ENCODE measurements around the gene EML5.

Gene EML5

DNA sequence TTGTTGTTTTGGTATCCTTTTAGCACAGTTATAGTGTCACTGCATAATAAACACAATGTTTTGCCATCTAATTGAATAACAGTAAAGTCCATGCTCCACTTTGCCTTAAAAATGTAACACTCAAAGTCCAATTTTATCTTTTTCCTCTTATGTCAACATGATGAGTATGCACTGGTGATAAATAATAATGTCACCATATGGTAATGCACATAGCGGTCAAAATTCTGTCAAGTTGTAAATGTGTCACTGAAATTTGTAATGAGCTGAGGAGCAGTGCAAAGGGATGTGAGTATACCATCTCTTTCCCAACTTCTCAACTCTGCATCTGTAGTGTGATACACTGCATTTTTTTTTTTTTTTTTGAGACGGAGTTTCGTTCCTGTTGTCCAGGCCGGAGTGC lies 65.7 kb downstream of the EML5 start:
- TF ChIP-seq POLR2A (IDR thresholded peaks at IDR 0.05; ENCODE audit: low read length) (no peak), GATA1 (IDR thresholded peaks at IDR 0.05; ENCODE audit: low read depth, low read length) (no peak)
- DNase-seq = no peak

DNA sequence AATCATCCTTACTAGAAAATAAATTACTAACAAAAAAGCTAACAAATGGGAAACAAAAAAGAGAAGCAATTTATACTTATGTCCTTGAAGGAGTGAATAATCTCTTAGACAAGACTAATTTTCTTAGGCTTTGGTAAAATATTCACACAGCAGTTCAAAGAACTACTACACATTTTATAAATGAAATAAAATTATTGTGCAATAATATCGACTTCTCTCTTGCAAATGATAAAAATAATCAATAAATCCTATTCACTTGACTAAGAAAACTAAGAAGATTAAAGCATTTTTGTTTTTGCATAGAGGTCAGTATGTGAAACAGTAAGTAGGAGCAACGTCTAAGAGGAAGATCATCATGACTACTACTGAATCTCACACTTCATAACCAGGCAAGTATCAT lies 82.0 kb downstream of the EML5 start:
- no peak for DNase-seq
- no peak for TF ChIP-seq POLR2A (IDR thresholded peaks at IDR 0.05; ENCODE audit: low read length)
- TF ChIP-seq GATA1 (IDR thresholded peaks at IDR 0.05; ENCODE audit: low read depth, low read length) = no peak

DNA sequence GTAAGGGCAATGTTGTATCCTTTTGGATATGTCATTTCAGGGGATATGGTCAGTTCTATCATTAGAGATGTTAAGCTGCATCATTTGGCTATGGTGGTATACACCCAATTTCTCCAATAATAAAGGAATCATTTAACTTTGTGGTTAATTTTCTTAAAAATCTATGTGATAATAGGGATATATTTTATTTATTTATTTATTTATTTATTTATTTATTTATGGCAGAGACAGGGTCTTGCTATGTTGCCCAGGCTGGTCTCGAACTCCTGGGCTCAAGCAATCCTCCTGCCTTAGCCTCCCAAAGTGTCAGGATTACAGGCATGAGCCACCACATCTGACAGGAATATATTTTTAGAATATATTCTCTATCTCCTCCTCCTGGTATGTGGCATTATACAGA lies 85.7 kb downstream of the EML5 start:
- DNase-seq = no peak
- TF ChIP-seq GATA1 (IDR thresholded peaks at IDR 0.05; ENCODE audit: low read depth, low read length) (no peak), POLR2A (IDR thresholded peaks at IDR 0.05; ENCODE audit: low read length) (no peak)

DNA sequence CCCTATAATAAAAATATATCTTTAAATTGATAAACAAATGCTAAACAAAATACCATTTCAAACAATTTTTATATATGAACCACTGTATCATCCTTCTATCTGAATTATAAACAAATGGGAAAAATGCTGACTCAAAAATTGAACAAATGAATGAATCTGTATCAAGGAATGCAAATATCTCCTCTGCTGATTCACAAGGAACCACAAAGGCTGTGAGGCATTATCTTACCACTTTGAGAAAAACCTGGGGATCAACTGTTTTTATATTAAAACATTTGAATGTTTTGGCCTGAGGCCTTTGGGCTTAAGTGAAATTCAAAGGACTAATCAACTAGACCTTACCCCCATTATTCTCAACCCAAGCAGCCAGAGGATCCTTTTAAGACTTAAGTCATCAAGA lies 86.3 kb downstream of the EML5 start:
- TF ChIP-seq GATA1 (IDR thresholded peaks at IDR 0.05; ENCODE audit: low read depth, low read length) = no peak
- no peak for TF ChIP-seq POLR2A (IDR thresholded peaks at IDR 0.05; ENCODE audit: low read length)
- no peak for DNase-seq

DNA sequence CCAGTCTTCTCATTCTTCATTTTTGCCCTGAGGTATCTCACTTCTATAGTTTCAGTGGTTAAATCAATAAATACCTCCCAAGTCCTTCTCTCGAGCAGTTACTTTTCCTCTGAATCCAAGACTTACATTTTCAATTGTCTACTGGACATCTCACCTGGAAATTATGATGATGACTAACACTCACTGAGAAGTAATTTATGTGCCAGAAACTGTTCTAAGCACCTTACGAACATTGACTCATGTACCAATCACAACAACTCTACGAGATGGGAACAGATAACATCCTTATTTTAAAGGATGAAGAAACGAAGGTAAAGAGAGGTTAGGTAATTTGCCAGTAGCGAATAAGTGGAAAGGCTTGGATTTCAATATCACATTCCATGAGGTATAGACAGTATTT lies 94.1 kb downstream of the EML5 start:
- TF ChIP-seq POLR2A (IDR thresholded peaks at IDR 0.05; ENCODE audit: low read length) (no peak), GATA1 (IDR thresholded peaks at IDR 0.05; ENCODE audit: low read depth, low read length) (no peak)
- no peak for DNase-seq

DNA sequence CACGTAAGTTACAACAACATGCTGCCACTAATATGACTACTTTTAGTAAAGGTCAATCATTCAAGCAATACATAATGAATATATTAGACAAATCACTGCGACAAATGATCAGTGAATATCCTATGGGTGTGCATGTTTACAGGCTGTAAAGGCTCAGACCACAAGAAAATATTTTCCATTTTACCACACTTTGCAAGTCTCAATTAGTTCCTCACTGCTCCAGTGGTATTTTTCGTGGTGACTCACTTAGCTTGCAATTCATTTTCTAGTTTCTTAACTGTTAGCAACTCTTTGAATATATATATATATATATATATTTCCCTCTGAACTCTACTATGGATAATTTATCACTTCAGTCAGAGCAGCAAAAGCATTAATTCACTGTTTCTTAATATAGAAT lies 96.9 kb downstream of the EML5 start:
- no peak for DNase-seq
- TF ChIP-seq POLR2A (IDR thresholded peaks at IDR 0.05; ENCODE audit: low read length) (no peak), GATA1 (IDR thresholded peaks at IDR 0.05; ENCODE audit: low read depth, low read length) (no peak)

DNA sequence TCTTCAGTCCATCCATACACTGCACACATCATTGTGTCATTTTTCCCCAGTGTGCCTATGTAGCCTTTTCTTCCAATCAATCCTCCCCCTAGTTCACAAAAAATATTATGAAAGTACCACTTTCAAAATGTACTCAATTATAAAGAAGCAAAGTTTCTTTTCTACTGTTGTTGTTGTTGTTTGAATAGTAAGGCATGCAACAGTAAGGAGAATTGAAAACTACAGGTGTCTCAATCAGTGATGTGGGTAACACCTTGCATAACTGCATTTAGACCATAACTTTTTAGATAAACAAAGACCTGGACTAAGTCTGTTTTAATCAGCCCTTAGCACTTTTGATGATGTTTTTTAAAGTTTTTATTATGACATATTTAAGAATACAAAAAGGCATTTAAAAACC lies 104.4 kb downstream of the EML5 start:
- no peak for TF ChIP-seq POLR2A (IDR thresholded peaks at IDR 0.05; ENCODE audit: low read length)
- no peak for TF ChIP-seq GATA1 (IDR thresholded peaks at IDR 0.05; ENCODE audit: low read depth, low read length)
- no peak for DNase-seq

DNA sequence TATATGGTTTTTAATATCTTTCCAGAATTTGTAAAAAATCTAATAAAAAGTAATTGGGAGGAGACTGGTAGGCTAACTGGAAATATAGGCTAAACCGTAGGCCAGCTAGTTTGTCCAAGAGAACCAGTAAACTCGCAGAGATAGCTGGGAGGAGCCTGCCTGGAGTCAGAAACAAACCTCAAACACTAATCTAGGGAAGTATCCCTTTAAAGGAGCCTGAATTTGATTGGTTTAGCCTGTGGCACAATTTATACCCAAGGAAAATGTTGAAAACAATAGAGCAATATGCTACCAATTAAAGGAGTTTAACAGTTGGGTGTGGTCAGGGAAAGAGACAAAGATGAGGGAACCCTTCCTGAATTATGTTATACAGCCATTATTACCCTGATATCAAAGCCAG lies 109.6 kb downstream of the EML5 start:
- TF ChIP-seq POLR2A (IDR thresholded peaks at IDR 0.05; ENCODE audit: low read length) (no peak), GATA1 (IDR thresholded peaks at IDR 0.05; ENCODE audit: low read depth, low read length) (no peak)
- DNase-seq = no peak

DNA sequence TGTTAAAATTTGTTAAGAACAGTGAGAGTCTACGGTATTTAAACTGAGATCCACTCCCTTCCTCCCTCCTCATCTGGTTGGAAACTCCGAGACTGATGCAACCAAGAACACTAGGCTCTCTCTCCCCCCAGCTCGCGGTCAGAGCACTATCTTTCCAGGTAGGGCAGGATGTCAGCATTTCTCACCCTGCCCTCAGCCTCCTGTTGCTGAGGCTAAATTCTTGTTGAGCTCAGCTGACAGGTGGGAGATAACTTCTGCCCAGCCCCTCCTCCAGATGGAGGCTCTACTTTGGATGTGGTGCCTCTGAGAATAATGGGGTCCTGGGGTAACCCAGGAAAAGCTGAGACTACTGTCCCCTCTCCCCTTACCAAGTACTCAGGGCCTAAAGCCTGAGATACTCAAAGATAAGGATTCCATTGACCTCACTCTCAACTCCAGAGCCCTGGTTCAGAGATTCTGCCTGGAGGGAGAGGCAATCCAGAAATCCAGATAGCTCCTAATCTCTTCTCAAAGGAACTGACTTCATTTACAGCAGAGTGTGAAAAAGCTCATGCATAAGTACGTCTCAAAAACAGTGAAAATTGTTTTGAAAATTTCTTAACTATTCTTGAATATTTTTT lies 110.1 kb downstream of the EML5 start:
- TF ChIP-seq GATA1 (IDR thresholded peaks at IDR 0.05; ENCODE audit: low read depth, low read length) (no peak), POLR2A (IDR thresholded peaks at IDR 0.05; ENCODE audit: low read length) (no peak)
- no peak for DNase-seq

DNA sequence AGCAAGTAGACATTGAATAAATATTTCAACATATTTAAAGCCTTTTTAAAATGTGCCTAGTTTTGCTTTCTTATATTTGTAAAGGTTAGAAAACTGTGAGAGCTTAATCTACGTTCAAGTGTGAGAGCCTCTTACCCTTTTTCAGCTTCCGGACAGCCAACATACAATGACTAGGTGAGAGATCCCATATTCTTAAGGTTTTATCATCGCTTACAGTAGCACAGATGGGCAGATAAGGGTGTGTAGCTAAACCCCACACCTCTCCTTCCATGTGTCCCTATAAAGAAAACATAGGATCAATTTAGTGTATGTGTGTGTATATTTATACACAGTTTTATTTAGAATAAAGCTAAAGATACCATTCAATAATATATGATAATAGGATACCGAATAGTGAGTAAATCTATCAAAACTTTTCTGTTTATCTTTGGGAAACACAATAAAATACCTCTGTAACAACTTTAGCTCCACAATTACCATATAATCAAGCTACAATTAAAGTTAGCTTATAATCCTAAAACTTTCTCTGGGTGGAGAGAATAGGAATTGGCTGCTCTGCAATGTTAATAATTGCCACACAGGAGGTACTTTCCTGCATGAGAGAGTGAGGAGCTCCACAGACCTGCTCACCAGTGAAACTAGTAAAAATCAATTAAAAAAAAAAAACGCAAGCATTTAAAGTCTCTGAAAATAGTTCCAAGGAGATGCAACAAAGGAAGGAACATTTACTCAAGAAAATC lies 110.8 kb downstream of the EML5 start:
- TF ChIP-seq GATA1 (IDR thresholded peaks at IDR 0.05; ENCODE audit: low read depth, low read length) (no peak), POLR2A (IDR thresholded peaks at IDR 0.05; ENCODE audit: low read length) (no peak)

DNA sequence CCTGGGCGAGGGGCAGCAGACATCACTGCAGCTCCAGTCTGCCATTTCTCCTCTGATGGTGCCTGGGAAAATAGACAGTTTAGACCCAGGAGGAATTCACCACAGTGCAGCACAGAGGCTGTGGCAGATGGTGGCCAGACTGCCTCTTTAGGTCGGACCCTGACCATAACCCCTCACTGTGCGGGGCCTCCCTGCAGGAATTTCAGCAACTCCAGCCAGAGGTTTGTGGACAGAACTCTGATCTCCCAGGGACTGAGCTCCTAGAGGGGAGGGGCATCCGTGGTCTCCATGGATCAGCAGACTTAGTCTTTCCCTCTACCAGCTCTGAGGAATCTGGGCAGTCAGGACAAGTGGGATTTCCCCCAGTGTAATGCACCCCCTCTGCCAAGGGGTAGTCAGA lies 123.4 kb downstream of the EML5 start:
- no peak for DNase-seq
- TF ChIP-seq POLR2A (IDR thresholded peaks at IDR 0.05; ENCODE audit: low read length) (no peak), GATA1 (IDR thresholded peaks at IDR 0.05; ENCODE audit: low read depth, low read length) (no peak)

More for the DNA sequence above, 110.8 kb downstream of the EML5 start:
- no peak for DNase-seq

DNA sequence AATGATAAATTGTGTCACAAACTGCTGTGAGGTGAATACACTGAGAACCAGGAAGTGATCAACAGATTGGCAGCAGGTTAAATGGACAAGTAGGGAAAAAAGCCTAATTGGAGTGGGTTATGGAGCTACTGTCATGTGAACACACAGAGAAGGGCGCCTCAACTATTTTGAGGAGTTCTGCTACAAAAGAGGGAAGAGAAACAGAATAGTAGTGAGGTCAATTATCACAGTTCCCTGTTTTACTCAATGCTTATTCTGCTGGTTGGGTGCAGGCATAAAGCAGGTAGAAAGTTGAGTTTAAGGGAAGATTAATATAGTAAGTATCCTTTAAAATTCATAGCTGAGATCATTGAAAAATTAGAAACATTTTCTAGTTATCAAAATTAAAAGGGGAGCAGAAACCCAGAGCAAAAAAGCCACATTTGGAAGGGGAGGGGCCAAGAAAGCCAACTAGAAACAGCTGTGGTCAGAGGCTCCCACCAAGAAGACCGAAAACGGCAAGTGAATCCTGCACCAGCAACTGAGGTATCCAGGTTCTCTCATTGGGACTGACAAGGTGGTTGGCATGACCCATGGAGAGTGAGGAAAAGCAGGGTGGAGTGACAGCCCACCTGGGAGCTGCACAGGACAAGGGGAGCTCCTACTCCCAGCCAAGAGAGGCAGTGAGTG lies 124.2 kb downstream of the EML5 start:
- no peak for TF ChIP-seq GATA1 (IDR thresholded peaks at IDR 0.05; ENCODE audit: low read depth, low read length)
- no peak for TF ChIP-seq POLR2A (IDR thresholded peaks at IDR 0.05; ENCODE audit: low read length)
- DNase-seq = no peak

DNA sequence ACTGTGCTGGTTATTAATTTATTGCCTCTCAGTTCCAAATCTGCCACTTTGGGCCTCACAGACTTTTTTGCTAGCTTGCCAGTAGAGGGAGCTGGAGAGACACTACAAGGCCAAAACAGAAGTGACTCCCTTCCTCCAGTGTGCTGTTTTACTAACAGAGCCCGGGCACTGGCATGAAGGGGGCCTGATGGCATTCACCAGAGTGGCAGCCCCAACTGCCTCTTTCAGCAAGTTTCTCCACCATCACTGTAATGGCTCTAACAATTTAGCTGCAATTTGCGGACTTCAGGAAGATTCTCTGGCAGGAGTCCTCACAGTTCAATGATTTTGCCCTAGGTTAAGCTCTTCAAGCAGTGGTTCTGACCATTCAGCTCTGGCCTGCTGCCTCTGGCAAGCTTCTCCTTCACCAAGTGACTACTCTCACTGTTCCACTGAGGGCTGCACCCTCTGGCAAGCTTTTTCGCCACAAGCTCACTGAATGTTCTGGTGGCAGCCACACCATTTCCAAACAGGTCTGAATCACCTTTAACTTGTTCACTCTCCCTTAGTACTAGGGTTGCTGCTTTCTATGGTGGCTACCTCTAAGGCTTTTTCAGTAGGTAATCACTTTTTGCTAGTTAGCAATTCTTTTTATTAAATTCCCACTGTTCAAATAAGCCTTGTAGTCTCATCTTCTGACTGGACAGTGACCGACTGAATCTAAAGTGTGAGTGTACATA lies 125.0 kb downstream of the EML5 start:
- TF ChIP-seq GATA1 (IDR thresholded peaks at IDR 0.05; ENCODE audit: low read depth, low read length) (no peak), POLR2A (IDR thresholded peaks at IDR 0.05; ENCODE audit: low read length) (no peak)
- DNase-seq = peak; percentile 66 to 73

DNA sequence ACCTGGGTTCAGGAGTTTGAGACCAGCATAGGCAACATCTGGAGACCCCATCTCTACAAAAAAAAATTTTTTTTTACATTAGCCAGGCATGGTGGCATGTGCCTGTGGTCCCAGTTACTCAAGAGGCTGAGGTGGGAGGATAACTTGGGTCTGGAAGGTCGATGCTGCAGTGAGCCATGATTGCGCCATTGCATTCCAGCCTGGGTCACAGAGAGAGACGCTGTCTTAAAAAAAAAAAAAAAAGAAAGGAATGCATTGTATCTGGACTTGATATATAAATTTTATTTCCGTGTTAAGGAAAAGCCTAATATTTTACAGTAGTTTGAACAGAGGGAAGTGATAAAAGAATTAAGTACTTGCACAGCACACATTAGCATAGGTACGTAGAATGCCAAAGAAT lies 132.7 kb downstream of the EML5 start:
- no peak for DNase-seq
- TF ChIP-seq GATA1 (IDR thresholded peaks at IDR 0.05; ENCODE audit: low read depth, low read length) = no peak
- no peak for TF ChIP-seq POLR2A (IDR thresholded peaks at IDR 0.05; ENCODE audit: low read length)
